Stimulated activated CD8-positive, alpha-beta memory T cell treated with anti-CD3 and anti-CD28 coated beads, Interleukin-2, amount 100 ng/mL, for 1 hour (primary cell): ENCODE measurements around the gene KAT2A.
"Not testable (repeated sequence)": the region's sequence is repeated elsewhere in the genome, so short reads cannot be mapped to it uniquely, and the experiment has no call there.

ENCODE experiments used
- DNase-seq, 2 donors: peaks; one replicate each; pipeline ENCODE4 v3.0.0-alpha.2; 2020; ENCODE audit warnings: low read depth in 2 of 2

Gene KAT2A

GRCh38 chr17:42120770-42121769 lies at the start of gene KAT2A:
Gene KAT2A (minus strand): TSS chr17:42121367. CDS start chr17:42121304, 63 bp downstream.
- peak; percentile 42 to 62 for DNase-seq

GRCh38 chr17:42169351-42169750 lies 48.2 kb upstream of the KAT2A start:
- DNase-seq: no peak

GRCh38 chr17:42167807-42168206 lies 46.6 kb upstream of the KAT2A start:
- no peak for DNase-seq

GRCh38 chr17:42166196-42166763 lies 45.1 kb upstream of the KAT2A start:
- no peak for DNase-seq

- DNase-seq: no peak
Observed at GRCh38 chr17:42165751-42166150, 44.6 kb upstream of the KAT2A start.

GRCh38 chr17:42163696-42164407 lies 42.7 kb upstream of the KAT2A start:
- DNase-seq: no peak

- DNase-seq: no peak
Observed at GRCh38 chr17:42163113-42163512, 41.9 kb upstream of the KAT2A start.

GRCh38 chr17:42160531-42160910 lies 39.4 kb upstream of the KAT2A start:
- DNase-seq: no peak

- DNase-seq: no peak
Observed at GRCh38 chr17:42159796-42160530, 38.8 kb upstream of the KAT2A start.

- no peak for DNase-seq
Observed at GRCh38 chr17:42155614-42156045, 34.5 kb upstream of the KAT2A start.

- no peak for DNase-seq
Observed at GRCh38 chr17:42153919-42154742, 33.0 kb upstream of the KAT2A start.

- no peak for DNase-seq
Observed at GRCh38 chr17:42146911-42147607, 25.9 kb upstream of the KAT2A start.

- not testable (repeated sequence) for DNase-seq
Observed at GRCh38 chr17:42143138-42143537, 22.0 kb upstream of the KAT2A start.

- no peak for DNase-seq
Observed at GRCh38 chr17:42142371-42142896, 21.3 kb upstream of the KAT2A start.

- DNase-seq: no peak
Observed at GRCh38 chr17:42141382-42141781, 20.2 kb upstream of the KAT2A start.

- DNase-seq: not testable (repeated sequence)
Observed at GRCh38 chr17:42140690-42141089, 19.5 kb upstream of the KAT2A start.

- no peak for DNase-seq
Observed at GRCh38 chr17:42138749-42139492, 17.8 kb upstream of the KAT2A start.

- no peak for DNase-seq
Observed at GRCh38 chr17:42136654-42137051, 15.5 kb upstream of the KAT2A start.
